Measurements from ENCODE around the gene CHAD. TPM values are rescaled to one million over a fixed set of nuclear protein-coding genes. Genes with fewer than 3 reads are reported as not detected.
"Not testable (repeated sequence)": the region's sequence is repeated elsewhere in the genome, so short reads cannot be mapped to it uniquely, and the experiment has no call there.

The CHAD gene
- total RNA-seq, 1 donor from 2014 or later = not detected

- no peak for DNase-seq
Measured at GRCh38 chr17:50457621-50458020, 11.1 kb downstream of the CHAD start.

DNA sequence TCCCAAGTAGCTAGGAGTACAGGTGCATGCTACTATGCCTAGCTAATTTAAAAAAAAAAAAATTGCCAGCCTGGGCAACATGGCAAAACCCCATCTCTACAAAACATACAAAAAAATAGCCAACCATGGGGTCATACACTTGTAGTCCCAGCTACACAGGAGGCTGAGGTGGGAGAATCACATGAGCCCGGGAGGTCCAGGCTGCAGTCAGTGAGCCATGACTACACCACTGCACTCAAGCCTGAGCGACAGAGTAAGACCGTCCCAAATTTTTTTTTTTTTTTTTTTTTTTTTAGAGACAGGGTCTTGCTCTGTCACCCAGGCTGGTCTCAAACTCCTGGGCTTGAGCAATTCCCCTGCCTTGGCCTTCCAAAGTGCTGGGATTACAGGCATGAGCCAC lies 14.8 kb downstream of the CHAD start:
- no peak for DNase-seq

GRCh38 chr17:50452630-50453300 lies 15.9 kb downstream of the CHAD start:
- DNase-seq = no peak

DNA sequence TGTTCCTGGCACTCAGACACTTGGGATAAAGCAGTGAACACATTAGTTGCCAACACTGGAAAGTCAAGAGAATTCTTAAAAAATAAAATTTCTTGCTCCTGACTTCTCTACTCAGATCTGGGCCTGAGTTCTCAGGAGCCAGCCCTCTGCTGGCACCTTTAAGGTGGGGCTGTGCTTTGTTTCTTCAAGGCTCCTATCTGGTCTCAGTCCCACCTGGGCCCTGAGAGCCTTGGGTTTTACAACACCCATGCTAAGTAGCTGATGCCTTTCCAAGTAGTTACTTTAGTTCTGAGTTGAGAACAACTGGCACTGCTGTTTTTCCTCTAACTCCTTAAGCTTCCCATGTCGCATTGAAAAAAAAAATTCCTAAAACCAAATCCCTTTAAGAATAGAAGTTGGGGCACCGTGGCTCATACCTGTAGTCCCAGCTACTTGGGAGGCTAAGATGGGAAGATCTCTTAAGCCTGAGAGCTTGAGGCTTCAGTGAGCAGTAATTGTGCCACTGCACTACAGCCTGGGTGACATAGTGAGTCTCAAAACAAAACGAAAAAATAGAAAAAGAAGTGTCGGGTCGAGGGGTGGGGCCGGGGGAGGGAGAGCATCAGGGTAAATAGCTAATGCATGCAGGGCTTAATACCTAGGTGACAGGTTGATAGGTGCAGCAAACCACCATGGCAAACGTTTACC lies 16.6 kb downstream of the CHAD start:
- DNase-seq = no peak

DNA sequence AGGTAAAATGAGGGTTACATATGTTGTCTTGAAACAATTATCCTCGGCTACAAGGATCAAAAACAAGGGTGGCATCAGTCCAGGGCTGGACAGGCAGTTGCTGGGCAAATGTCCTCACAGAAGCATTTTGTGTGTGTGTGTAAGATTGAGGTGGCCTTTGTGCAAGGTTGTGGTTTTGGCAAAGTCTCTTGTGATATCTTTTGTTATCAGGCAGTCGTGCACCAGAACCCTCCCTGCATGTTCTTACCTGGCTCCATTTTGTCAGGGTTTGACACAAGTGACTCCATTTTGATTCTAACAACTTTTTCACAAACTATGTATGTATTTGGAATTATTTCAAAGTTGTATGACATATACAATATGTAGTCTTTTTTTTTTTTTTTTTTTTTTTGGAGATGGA lies 20.0 kb downstream of the CHAD start:
- no peak for DNase-seq

DNA sequence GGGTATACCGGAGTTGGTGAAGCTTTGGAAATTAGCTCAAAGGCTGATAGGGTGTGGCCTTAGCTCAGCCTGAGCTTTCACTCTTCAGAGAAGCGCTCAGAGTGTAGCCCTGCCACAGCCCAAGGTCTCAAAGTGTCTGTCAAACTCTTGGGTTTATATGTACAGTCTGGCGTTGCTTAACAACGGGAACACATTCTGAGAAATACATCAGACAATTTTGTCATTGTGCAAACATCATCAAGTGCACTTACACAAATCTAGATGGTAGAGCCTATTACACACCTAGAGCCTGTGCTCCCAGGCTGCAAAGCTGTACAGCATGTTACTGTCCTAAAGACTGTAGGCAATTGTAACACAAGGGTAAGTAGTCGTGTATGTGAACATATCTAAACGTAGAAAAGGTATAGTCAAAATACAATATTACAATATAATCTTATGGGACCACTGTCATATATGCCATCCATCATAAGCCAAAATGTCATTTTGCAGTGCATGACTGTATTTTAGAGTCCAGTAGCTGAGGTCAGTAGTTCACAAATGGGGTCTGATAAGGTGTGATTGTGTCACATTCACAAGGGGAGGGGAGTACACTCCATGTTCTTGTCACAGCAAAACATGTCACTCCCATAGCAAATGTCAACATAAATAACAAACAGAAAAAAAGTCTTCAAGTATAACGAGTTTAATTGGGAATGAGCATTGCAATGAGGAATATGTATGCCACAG lies 20.6 kb downstream of the CHAD start:
- DNase-seq = no peak

DNA sequence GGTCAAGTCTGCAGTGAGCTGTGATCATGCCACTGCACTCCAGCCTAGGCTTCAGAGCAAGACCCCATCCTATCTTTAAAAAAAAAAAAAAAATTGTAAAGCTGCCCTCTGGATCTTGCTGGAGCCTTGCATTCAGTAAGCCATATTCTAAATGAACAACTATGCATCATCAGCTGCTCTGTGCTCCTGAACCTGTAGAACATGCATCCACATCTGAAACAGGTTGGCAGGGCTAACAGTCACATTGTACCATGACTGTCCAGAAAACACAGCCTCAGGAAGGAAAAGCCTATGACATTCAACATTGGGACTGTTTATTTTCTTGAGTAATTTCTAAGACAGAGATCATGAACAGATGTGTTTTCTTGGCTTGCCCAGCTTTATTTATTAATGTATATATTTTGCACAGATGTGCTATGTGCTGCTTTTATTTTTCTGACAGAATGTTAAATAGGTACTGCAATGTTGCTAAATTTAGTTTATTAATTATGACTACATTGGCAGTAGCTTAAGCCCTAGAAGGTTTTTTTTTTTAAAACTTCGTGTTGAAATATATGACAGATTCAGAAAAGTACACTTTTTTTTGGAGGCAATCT lies 22.9 kb downstream of the CHAD start:
- no peak for DNase-seq

DNA sequence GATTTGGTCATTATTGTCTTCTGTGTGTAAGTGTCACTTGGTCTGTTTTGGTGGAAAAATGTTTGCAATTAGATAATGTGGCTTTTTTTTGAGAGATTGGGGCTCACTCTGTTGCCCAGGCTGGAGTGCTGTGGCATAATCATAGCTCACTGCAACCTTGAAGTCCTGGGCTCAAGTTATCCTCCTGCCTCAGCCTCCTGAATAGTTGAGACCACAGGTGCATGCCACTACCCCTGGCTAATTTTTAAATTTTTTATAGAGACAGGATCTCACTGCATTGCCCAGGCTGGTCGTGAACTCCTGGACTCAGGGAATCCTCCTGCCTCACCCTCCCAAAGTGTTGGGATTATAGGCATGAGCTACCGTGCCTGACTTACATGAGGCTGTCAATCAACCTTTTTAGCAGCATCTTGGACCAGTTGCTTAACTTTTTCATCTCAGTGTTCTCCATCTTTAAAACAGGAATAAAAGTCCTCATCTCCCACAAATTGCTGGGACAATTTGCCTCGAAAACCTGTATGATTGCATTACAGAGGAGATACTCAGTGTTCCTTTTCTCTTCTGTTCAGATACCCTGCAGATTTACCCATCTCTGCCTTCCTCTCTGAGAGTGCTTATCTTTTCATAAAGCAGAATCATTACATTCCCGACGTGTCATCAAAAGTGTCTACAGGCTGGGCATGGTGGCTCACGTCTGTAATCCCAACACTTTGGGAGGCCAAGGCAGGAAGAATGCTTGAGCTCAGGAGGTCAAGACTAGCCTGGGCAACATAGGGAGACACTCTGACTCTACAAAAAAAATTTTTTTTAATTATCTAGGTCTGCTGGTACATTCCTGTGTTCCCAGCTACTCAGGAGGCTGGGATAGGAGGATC lies 23.6 kb downstream of the CHAD start:
- no peak for DNase-seq

DNA sequence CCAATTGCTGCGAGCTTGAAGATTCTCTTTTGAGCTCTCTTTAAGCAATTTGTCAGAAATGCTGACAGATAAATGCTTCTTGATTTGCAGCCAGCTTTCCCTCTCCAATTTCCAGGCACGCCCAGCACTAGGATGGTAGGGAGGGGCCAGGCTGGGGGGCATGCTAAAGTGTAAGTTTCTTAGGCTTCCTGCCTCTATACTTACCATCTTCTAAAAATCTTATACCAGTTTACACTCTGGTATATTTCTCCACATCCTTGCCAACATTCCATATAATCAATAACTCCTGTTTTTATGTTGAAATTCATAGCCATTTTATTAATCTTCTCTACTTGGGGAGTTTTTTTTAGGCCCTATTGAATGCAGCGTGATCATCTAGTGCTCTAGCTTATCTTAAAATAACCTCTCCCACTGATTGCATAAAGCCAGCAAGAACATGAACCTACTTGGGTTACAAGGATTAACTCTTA lies 25.1 kb downstream of the CHAD start:
- no peak for DNase-seq

GRCh38 chr17:50440838-50441829 lies 27.5 kb downstream of the CHAD start:
- DNase-seq = no peak

- DNase-seq = no peak
Measured at GRCh38 chr17:50440172-50440837, 28.4 kb downstream of the CHAD start.

GRCh38 chr17:50439008-50439407 lies 29.7 kb downstream of the CHAD start:
- no peak for DNase-seq

DNA sequence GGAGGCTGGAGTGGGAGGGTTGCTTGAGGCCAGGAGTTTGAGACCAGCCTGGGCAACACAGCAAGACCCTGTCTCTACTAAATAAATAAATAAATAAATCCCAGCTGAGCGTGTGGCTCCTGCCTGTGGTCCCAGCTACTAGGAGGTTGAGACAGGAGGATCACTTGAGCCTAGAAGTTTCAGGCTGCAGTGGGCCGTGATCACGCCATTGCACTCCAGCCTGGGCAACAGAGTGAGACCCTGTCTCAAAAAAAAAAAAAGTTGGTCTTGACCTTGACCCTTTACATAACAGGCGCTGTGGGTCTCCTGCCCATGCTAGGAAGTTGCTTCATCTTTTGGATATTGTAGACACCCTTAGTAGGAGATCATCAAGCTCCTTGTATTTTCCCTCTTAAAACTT lies 31.3 kb downstream of the CHAD start:
- no peak for DNase-seq

- DNase-seq = no peak
Measured at GRCh38 chr17:50432125-50432762, 36.4 kb downstream of the CHAD start.

- DNase-seq = no peak
Measured at GRCh38 chr17:50430821-50431618, 37.7 kb downstream of the CHAD start.

- DNase-seq = no peak
Measured at GRCh38 chr17:50429793-50430192, 38.9 kb downstream of the CHAD start.

GRCh38 chr17:50428831-50429424 lies 39.8 kb downstream of the CHAD start:
- DNase-seq = no peak

GRCh38 chr17:50428126-50428525 lies 40.6 kb downstream of the CHAD start:
- DNase-seq = not testable (repeated sequence)
